Measurements from ENCODE around the gene CDKN1C. TPM values are rescaled to one million over a fixed set of nuclear protein-coding genes. Genes with fewer than 3 reads are reported as not detected.
A peak's percentile ranks its signal among the peaks of the same experiment; 100 is the strongest.

The CDKN1C gene
- total RNA-seq, 1 donor from 2014 or later, result 2.0 TPM

DNA sequence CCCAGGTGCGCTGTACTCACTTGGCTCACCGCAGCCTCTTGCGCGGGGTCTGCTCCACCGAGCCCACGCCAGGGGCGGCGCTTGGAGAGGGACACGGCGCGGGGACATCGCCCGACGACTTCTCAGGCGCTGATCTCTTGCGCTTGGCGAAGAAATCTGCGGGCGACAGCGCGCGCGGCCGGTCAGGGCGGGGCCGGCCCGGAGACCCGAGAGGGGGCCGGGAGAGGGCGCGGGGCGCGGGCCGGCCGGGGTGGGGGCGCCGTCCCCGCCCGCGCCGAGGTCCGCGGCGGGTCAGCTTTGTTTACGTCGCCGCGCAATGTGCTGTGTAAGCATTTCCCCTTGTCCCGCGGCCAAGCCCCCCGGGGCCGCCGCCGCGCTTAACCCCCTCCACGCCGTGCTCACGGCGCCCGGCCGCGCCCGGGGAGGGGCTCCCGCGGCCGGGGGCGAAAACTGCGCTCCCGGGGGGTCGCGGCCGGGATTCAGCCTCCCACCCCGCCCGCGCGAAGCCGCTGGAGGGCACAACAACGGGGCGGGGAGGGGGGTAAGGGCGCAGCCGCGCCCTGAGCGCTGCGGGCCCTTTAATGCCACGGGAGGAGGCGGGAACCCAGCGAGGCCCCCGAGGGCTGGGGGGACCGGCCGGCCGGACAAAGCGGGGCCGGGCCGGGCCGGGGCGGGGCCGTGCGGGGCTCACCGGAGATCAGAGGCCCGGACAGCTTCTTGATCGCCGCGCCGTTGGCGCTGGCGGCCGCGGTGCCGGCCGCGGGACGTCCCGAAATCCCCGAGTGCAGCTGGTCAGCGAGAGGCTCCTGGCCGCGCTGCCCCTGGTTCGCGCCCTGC is 1.4 kb downstream of the CDKN1C start:
- intact Hi-C loops (cut with micrococcal nuclease), result loop anchor here (10.0 kb wide), 2 partner anchors 179 to 619 kb away; no protein-coding TSS in a partner anchor
- Mint-ChIP-seq H3K4me1 (peaks cover 5% of the 10 kb centered on the region), H3K27ac (no peak overlapping the region), H3K27me3 (peaks cover 38% of the 10 kb centered on the region), H3K4me3 (no peak overlapping the region), H3K36me3 (ENCODE audit: low read depth) (no peaks in the 10 kb centered on the region), H3K9me3 (no peaks in the 10 kb centered on the region)
- DNase-seq, result peak; percentile 61

DNA sequence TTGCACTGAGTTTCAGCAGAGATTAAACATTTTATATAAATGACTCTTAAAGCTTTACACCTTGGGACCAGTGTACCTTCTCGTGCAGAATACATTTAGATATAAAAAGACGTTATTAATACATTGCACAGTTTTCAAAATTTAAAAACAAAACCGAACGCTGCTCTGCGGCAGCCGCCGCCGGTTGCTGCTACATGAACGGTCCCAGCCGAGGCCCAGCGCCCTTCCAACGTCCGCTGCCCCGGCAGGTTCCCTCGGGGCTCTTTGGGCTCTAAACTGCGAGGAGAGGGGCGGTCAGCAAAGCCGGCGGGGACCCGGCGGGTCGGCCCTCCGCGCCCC is 2.0 kb downstream of the CDKN1C start:
- H3K27me3 Mint-ChIP-seq, result peaks cover 38% of the 10 kb centered on the region
- no peaks in the 10 kb centered on the region for H3K9me3 Mint-ChIP-seq
- H3K4me1 Mint-ChIP-seq, result peaks cover 5% of the 10 kb centered on the region
- intact Hi-C loops (cut with micrococcal nuclease), result loop anchor here (10.0 kb wide), 2 partner anchors 179 to 619 kb away; no protein-coding TSS in a partner anchor
- no peak overlapping the region for H3K4me3 Mint-ChIP-seq
- H3K27ac Mint-ChIP-seq, result no peak overlapping the region
- no peaks in the 10 kb centered on the region for H3K36me3 Mint-ChIP-seq (ENCODE audit: low read depth)
- no peak for DNase-seq

DNA sequence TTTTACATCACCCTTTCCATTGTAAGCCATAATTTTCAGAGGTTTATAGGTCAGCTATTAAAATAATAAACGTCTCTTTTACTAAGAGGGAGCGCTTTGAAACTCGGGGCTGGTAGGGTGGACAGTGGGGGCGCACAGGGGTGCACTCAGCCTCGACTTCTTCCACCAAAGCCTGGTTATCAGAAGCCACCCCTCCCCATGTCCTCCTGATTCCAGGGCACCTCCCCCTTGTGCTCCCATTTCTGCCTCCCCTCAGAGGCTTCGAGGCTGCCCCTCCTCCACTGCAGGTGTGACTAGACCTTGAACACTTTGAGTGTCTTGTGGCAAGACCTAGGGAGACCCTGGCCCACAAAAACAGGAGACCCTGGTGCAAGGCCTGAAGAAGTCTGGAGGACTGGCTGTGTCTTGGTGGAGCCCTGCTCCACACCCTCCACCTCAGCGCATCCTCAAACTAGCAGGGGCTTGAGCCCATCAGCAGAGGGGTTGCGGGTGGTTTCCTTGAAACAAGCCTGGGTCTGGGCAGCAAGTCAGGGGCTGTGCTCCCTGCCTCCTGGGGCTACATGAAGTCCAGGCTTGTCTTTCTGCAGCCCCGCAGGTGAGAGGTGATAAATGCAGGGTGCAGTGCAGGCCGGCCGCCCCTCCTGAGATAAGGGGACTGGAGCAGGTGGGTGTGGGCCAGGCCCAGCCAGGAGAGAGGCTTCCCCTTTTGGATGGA is 3.0 kb downstream of the CDKN1C start:
- peak overlapping the region; percentile 56 for H3K4me3 Mint-ChIP-seq
- H3K9me3 Mint-ChIP-seq, result no peaks in the 10 kb centered on the region
- intact Hi-C loops (cut with micrococcal nuclease), result loop anchor here (10.0 kb wide), 2 partner anchors 178 to 618 kb away; no protein-coding TSS in a partner anchor

DNA sequence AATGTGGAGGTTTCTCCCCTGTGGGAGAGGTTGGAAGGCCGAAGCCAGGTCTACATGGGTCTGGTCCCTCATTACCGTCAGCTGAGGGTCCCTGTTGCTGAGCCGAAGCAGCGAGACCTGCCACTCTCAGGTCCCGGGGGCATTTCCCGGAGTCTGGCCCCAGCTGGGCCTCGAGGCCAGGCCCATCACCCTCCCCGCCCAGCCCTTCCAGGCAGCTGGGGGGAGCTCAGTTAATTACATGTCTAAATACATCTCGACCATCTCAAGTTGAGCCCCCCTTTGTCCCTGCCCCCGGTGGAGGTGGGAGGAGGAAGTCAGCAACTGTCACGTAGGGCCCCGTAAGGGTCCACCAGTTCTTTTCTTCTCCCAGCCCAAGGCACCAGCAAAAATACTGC is 3.6 kb downstream of the CDKN1C start:
- H3K27me3 Mint-ChIP-seq, result peaks cover 34% of the 10 kb centered on the region
- no peaks in the 10 kb centered on the region for H3K9me3 Mint-ChIP-seq
- no peak overlapping the region for H3K27ac Mint-ChIP-seq
- no peaks in the 10 kb centered on the region for H3K36me3 Mint-ChIP-seq (ENCODE audit: low read depth)
- intact Hi-C loops (cut with micrococcal nuclease), result loop anchor here (10.0 kb wide), 2 partner anchors 177 to 617 kb away; no protein-coding TSS in a partner anchor
- H3K4me3 Mint-ChIP-seq, result no peak overlapping the region
- no peak for DNase-seq
- peaks cover 4% of the 10 kb centered on the region for H3K4me1 Mint-ChIP-seq

More for the DNA sequence above, 3.0 kb downstream of the CDKN1C start:
- Mint-ChIP-seq H3K36me3 (ENCODE audit: low read depth) (no peaks in the 10 kb centered on the region), H3K27ac (no peak overlapping the region), H3K4me1 (peaks cover 4% of the 10 kb centered on the region), H3K27me3 (peaks cover 38% of the 10 kb centered on the region)
- DNase-seq, result no peak

DNA sequence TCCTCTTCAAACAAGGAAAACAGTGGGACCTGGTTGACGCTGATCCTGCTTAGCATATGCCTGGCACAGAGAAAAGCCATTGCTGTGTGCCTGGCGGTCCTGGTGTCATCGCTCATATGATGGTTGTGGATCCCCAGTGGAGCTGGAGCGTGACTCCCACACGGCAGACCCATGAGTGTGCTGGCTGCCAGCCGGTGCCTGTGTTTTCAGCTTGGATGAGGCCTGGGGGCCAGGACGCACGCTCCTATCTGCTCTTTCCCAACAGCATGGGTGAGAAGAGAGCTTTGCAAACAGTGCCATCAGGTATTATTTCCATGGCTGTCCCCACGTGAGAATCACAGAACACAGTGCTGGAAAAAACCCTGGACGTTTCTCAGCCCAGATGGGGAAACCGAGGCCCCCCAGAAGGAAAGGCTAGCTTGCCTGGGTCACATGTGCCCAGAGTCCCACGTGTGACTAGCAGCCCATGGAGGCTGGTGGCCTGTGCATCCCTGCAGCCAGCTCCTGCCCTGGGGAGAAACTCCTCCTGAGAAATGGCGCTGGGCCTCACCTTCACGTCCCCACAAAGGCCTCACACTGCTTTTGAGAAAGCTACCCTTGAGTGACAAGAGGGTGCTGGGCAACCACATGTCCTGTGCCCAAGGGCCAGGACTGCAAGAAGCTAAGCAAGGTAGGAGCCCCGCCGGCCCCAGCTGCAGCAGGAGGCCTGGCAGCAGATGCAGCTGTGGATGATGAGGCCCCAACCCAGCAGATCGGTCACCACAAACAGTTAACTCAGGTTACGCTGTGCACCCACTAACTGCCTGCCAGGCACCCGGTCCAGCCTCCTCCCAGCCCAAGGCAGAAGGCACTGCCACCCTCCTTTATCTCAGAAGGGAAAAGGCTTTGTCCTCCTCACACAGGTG is 4.2 kb downstream of the CDKN1C start:
- Mint-ChIP-seq H3K9me3 (no peaks in the 10 kb centered on the region), H3K4me3 (no peak overlapping the region), H3K36me3 (ENCODE audit: low read depth) (no peaks in the 10 kb centered on the region), H3K4me1 (peaks cover 2% of the 10 kb centered on the region), H3K27ac (no peak overlapping the region), H3K27me3 (peaks cover 29% of the 10 kb centered on the region)
- DNase-seq, result no peak
- intact Hi-C loops (cut with micrococcal nuclease), result loop anchor here (10.0 kb wide), 2 partner anchors 177 to 617 kb away; no protein-coding TSS in a partner anchor

DNA sequence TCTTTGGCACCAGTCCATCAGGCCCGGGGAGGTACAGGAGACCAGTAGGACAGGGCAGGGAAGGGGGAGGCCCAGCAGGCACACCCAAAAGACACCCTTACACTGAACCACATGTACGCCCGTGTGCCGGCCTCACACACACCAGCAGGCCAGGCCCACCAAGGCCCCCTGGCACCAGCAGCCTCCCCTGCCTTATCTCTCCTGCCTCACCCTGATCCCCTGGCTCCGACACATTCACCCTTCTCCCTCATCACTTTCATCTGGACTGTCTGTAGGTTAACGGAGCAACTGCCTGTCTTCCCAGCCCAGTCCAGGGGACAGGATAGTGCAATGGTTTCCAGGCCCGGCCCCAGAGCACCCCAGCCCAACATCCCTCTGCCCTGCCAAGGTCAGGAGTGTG is 4.9 kb downstream of the CDKN1C start:
- no peak for DNase-seq
- H3K27me3 Mint-ChIP-seq, result peaks cover 29% of the 10 kb centered on the region
- H3K4me1 Mint-ChIP-seq, result peaks cover 2% of the 10 kb centered on the region
- no peaks in the 10 kb centered on the region for H3K9me3 Mint-ChIP-seq
- H3K27ac Mint-ChIP-seq, result no peak overlapping the region
- H3K4me3 Mint-ChIP-seq, result no peak overlapping the region
- intact Hi-C loops (cut with micrococcal nuclease), result loop anchor here (10.0 kb wide), 2 partner anchors 176 to 616 kb away; no protein-coding TSS in a partner anchor
- no peaks in the 10 kb centered on the region for H3K36me3 Mint-ChIP-seq (ENCODE audit: low read depth)

DNA sequence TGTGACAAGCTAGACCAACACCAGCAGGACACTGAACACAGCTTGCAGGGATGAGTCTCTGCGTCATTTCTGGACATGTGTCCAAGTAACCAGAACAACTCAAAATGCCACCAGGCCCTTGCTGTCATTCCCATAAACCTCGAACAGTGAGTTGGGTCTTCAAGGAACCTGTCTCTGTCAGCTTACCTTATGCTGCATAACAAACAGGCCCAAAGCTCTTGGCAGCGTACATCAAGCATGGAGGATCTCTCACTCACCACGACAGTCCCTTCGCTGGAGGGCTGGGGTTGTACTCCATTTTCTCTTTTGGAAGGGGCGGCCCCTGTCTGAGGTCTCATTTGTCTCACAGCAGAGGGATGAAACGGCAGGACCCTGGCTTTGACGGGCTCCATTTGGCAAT is 6.8 kb downstream of the CDKN1C start:
- no peak for DNase-seq
- Mint-ChIP-seq H3K36me3 (ENCODE audit: low read depth) (no peaks in the 10 kb centered on the region), H3K4me1 (no peaks in the 10 kb centered on the region), H3K4me3 (no peak overlapping the region), H3K27me3 (peaks cover 27% of the 10 kb centered on the region), H3K9me3 (no peaks in the 10 kb centered on the region), H3K27ac (no peak overlapping the region)
- intact Hi-C loops (cut with micrococcal nuclease), result no loop called here

DNA sequence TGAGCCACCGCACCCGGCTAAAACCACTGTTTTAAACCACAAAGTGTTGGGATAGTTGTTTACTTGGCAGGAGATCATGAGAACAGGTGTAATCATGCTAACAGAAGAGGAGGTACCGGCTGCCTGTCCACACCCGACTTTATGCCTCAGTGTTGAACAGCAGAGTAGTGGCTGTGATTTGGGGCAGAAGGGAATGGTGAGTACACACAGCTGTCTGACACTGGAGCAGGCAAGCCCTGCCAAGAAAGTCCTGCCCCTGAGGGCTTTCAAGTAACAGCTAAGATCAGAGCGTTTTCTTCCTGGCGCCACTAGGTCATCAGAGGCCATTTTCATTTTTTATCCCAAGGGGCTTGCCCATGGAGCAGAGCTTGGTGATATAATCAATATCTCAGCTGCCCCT is 8.1 kb downstream of the CDKN1C start:
- H3K27ac Mint-ChIP-seq, result no peak overlapping the region
- intact Hi-C loops (cut with micrococcal nuclease), result no loop called here
- H3K9me3 Mint-ChIP-seq, result no peaks in the 10 kb centered on the region
- no peak overlapping the region for H3K4me3 Mint-ChIP-seq
- H3K36me3 Mint-ChIP-seq (ENCODE audit: low read depth), result no peaks in the 10 kb centered on the region
- H3K4me1 Mint-ChIP-seq, result no peaks in the 10 kb centered on the region
- no peak for DNase-seq
- peaks cover 16% of the 10 kb centered on the region for H3K27me3 Mint-ChIP-seq

DNA sequence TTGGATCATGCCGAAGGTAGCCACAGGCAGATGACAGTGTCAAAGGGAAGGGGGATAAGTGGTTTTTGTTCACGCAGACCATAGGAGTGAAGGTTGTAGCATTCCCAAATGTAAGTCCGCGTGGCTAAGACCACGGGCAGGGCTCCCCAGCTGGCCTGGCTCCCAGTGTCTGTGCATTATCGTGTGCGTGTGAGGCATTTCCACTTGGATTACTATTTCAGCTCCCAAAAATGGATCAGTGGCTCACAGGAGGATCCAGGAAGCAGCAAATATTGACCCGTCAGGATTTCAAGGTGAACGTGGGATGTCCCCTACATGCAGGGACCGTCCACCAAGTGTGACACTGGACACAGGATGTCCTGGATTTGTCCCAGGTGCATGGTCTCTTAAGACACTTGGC is 10.6 kb downstream of the CDKN1C start:
- no peaks in the 10 kb centered on the region for H3K9me3 Mint-ChIP-seq
- peaks cover 16% of the 10 kb centered on the region for H3K27me3 Mint-ChIP-seq
- H3K4me1 Mint-ChIP-seq, result no peaks in the 10 kb centered on the region
- no peaks in the 10 kb centered on the region for H3K36me3 Mint-ChIP-seq (ENCODE audit: low read depth)
- intact Hi-C loops (cut with micrococcal nuclease), result no loop called here
- H3K4me3 Mint-ChIP-seq, result no peak overlapping the region
- no peak for DNase-seq
- H3K27ac Mint-ChIP-seq, result no peak overlapping the region

DNA sequence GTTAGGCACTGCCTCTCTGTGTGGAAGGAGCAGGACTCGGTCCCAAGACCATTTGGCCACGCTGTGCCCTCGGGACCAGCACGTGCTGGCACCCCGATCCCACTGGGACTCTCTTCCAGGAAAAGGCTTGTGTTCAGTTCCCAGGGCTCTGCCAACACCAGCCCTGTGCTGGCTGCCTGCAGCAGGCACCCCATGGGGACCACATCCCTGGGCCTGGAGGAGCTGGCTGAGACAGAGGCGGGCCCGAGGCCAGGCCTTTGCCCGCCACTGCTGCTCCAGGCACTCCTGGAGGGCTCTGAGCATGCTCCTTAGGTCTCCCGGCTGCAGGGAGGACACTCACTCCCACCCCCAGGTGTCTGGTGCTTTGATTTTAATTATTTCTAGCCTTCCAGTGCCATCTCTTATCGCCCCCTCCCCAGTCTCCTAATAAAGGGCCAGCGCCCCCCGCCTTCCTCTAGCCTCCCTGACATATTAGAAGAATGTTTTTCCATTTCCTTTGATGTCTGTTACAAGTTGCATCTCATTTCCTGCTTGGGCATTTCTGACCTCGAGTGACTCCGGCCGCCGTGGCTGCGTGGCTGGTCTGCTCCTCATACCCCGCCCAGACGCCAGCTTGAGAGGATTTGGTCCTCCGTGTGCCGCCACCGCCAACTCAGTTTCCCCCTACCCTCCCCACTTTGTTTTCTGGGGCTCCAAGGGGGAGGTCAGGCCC is 14.4 kb downstream of the CDKN1C start:
- H3K27ac Mint-ChIP-seq, result no peak overlapping the region
- H3K4me1 Mint-ChIP-seq, result peaks cover 2% of the 10 kb centered on the region
- H3K9me3 Mint-ChIP-seq, result no peaks in the 10 kb centered on the region
- H3K4me3 Mint-ChIP-seq, result no peak overlapping the region
- intact Hi-C loops (cut with micrococcal nuclease), result no loop called here
- no peaks in the 10 kb centered on the region for H3K36me3 Mint-ChIP-seq (ENCODE audit: low read depth)
- peaks cover 44% of the 10 kb centered on the region for H3K27me3 Mint-ChIP-seq
- no peak for DNase-seq

DNA sequence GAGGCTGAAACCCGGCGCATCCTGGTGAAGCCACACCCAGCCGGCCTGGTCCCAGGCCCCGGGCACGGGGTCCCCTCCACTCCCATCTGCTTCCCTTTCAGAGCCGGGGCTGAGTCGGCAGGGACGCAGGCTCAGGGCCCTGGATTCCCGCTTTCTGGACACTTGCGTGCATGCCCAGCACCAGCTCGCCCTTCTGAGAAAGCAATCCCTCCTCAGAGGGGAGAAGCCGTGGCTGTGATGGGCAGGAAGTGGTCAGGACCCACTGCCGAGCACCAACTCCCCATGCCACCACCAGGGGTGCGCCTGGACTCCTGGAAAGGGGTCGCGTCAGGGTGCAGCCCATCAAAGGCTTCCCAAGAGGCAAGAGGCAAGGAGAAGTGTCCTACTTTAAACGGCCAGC is 15.1 kb downstream of the CDKN1C start:
- no peaks in the 10 kb centered on the region for H3K36me3 Mint-ChIP-seq (ENCODE audit: low read depth)
- peaks cover 44% of the 10 kb centered on the region for H3K27me3 Mint-ChIP-seq
- peaks cover 2% of the 10 kb centered on the region for H3K4me1 Mint-ChIP-seq
- H3K4me3 Mint-ChIP-seq, result no peak overlapping the region
- H3K9me3 Mint-ChIP-seq, result no peaks in the 10 kb centered on the region
- intact Hi-C loops (cut with micrococcal nuclease), result no loop called here
- DNase-seq, result no peak
- H3K27ac Mint-ChIP-seq, result no peak overlapping the region

DNA sequence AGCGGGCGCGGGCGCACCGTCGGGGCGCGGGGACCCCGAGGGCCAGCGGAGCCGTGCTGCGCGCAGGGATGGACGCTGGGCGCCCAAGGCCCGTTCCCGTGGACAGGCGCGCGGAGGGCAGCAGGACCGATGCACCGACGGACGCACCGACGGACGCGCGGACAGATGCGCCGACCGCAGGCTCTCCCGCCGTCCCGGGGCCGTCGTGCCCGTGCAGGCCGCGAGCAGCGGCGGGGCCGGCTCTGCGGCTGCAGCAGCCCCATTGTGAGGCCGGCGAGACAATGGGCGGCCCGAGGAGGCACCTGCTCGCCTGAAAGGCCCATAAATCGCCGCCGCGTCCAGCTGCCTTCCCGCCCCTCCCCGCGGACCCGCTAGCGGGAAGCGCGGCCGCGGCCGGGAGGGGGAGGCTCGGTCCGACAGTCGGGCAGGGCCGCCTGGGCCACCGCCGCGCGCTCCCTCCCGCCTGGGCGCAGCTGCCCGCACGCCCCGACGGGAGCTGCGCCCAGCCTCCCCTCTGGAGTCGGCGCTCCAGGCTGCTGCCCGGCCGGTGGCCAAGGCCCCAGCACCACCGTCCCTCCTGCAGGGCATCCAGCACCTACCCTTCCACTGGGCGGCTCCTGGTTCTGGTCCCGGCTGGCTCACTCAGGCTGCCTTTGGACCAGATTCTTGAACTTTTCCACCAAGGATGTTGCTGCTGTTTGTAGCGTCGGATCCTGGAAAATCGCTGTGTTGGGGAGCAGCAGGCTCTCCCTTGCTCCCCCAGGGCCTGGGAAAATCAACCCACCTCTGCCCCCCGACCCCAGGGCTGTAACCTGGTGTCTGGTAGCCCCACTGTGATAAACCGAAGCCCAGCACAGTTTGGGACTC is 15.8 kb downstream of the CDKN1C start:
- Mint-ChIP-seq H3K4me1 (peaks cover 2% of the 10 kb centered on the region), H3K36me3 (ENCODE audit: low read depth) (no peaks in the 10 kb centered on the region), H3K27ac (no peak overlapping the region), H3K4me3 (no peak overlapping the region), H3K27me3 (peaks cover 48% of the 10 kb centered on the region), H3K9me3 (no peaks in the 10 kb centered on the region)
- intact Hi-C loops (cut with micrococcal nuclease), result no loop called here
- no peak for DNase-seq

Measured in activated CD4-positive, alpha-beta T cell treated with anti-CD3 and anti-CD28 coated beads, Interleukin-2, amount 10 ng/mL, durations not matched to agents 24 days and 14 days (primary cell).